ENCODE results near the gene NDUFAF2.
"Not testable (repeated sequence)": the region's sequence is repeated elsewhere in the genome, so short reads cannot be mapped to it uniquely, and the experiment has no call there.

Gene NDUFAF2

GRCh38 chr5:61052882-61053281 lies 107.9 kb downstream of the NDUFAF2 start:
- no peak for DNase-seq

DNA sequence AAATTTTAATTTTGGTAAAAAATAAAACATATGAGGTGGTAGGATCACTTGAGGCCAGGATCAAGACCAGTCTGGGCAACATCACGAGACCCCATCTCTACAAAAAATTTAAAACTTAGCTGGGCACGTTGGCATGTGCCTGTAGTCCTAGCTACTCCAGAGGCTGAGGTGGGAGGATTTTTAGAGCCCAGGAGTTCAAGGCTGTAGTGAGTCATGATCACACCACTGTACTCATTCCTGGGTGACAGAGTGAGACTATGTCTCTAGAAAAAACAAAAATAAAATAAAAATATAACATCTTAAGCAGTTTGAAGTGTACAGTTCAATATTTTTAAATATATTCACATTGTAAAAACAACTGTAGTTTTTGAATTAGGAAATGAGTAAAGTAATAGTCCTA lies 108.9 kb downstream of the NDUFAF2 start:
- no peak for DNase-seq

- DNase-seq: no peak
Observed at GRCh38 chr5:61055434-61056006, 110.5 kb downstream of the NDUFAF2 start.

- no peak for DNase-seq
Observed at GRCh38 chr5:61059499-61059898, 114.5 kb downstream of the NDUFAF2 start.

DNA sequence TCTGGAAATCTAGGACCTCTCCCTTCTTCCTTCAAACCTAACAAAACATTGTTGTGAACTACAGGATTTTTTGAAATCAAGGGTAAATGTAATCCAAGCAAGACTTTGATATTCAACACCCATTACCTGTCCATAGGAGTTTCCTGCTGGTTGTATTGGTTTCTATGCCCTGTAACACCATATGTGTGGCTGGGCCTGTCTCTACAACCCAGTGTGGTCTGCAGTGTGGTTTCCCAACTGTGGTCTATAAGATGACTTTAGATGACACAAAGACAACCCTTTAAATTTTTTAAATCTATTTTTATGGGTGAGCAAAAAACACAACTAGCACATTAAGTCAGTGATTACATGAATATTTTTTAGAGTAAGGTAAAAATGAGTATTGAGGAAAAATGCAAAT lies 124.1 kb downstream of the NDUFAF2 start:
- no peak for DNase-seq

GRCh38 chr5:61071526-61071925 lies 126.5 kb downstream of the NDUFAF2 start:
- no peak for DNase-seq

DNA sequence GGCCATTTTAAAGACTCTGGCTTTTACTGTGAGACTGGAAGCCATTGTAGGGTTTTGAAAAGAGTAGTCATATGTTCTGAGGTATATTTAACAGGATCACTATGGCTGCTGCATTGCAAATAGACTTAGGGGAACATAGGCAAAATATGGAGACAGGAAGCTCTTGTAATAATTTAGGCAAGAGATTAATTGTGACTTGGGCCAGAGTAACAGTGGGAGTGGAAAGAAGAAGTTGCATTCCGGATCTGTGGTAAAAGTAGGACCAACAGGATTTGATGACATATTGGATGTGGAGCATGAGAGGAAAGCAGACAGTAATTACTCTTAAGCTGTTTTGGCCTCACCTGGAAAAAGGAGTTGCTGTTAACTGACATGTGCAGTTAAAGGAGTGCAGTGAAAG lies 131.6 kb downstream of the NDUFAF2 start:
- DNase-seq: no peak

- no peak for DNase-seq
Observed at GRCh38 chr5:61081741-61082140, 136.7 kb downstream of the NDUFAF2 start.

DNA sequence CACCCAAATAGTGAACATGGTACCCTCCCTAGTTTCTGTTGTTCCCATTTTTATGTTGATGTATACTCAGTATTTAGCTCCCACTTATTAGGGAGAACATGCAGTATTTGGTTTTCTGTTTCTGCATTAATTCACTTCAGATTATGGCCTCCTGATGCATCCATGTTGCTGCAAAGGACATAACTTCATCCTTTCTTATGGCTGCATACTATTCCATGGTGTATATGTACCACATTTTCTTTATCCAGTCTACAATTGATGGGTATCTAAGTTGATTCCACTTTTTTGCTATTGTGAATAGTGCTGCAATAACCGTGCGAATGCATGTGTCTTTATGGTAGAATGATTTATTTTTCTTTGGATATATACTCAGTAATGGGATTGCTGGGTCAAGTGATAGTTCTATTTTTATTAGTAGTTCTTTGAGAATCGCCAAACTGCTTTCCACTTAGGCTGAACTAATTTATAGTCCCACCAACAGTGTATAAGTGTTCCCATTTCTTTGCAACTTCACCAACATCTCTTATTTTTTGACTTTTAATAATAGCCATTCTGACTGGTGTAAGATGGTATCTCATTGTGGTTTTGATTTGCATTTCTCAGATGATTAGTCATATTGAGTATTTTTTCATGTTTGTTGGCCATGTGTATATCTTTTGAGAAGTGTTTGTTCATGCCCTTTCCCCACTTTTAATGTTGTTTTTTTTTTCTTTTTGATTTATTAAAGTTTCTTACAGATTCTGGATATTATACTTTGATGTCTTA lies 137.7 kb downstream of the NDUFAF2 start:
- no peak for DNase-seq

DNA sequence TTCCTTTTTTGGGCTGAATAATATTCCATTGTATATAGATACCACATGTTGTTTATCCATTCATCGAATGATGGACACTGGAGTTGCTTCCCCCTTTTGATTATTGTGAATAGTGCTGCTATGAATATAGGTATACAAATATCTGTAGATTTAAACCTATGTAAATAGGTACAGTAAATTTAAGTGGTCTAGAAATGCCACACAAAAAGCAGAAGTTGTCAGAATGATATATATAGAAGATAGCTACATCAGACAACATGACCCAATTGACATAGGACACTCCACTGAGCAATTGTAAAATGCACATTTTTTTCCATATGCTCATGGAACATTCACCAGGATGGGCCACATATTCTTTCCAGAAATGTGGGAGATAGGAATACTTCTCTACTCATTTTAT lies 139.7 kb downstream of the NDUFAF2 start:
- DNase-seq: no peak

DNA sequence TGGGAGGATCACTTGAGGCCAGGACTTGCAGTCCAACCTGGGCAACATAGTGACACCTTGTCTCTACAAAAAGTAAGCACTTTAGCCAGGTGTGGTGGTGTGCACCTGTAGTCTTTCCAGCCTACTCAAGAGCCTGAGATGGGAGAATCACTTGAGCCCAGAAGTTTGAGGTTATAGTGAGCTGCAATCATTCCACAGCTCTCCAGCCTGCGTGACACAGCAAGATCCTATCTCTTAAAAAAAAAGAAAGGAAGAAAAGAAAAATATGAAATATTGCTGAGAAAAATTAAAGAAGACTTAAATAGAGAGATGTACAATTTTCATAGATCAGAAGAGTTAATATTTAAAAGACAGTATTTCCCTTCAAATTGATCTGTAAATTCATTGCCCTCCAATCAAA lies 140.9 kb downstream of the NDUFAF2 start:
- DNase-seq: no peak

DNA sequence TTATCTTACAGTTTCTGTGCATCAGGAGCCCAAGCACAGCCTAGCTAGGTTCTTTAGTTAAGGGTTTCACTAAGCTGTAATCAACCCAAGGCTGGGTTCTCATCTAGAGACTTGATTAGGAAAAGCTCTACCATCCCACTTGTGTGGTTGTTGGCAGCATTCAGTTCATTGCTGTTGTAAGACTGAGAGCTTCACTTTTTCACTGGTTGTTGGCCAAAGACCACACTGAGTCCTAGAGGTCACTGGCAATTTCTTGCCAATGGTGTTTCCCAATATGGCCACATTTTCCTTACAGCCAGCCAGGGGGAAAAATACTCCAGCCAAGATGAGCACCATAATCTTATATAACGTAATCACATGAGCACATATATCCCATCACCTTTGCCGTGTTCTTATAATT lies 142.9 kb downstream of the NDUFAF2 start:
- DNase-seq: no peak

DNA sequence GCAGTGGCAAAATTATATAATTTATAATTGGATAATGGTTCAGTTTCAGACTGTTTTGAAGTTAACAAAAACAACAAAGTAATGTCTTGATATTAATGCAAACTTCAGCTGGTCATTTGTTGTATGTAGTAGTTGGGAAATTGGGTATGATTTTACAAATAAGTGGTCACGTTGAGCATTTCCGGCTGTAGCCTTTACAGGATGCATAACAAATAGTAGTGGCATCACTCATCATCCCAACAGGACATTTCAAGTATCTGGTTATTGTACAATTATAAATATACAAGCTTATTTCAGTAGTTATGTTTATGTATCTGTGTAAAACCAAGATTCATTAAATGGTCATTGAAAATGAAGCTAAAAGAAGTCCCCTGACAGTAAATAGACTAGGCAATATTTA lies 144.3 kb downstream of the NDUFAF2 start:
- no peak for DNase-seq

DNA sequence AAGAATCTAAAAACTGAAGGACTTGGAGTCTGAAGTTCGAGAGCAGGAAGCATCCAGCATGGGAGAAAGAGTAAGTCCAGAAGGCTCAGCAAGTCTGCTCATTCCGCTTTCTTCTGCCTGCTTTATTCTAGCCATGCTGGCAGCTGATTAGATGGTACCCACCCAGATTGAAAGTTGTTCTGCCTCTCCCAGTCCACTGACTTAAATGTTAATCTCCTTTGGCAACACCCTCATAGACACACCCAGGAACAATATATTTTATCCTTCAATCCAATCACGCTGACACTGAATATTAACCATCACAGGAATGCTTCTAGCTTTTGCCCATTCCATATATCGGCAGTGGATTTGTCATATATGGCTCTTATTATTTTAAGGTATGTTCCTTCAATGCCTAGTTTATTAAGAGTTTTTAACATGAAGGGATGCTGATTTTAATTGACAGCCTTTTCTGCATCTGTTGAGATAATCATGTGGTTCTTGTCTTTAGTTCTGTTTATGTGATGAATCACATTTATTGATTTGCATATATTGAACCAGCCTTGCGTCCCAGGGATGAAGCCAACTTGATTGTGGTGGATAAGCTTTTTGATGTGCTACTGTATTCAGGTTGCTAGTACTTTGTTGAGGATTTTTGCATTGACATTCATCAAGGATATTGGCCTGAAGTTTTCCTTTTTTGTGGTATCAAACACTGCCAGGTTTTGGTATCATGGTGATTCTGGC lies 148.2 kb downstream of the NDUFAF2 start:
- DNase-seq: not testable (repeated sequence)

- DNase-seq: no peak
Observed at GRCh38 chr5:61097465-61097864, 152.5 kb downstream of the NDUFAF2 start.

DNA sequence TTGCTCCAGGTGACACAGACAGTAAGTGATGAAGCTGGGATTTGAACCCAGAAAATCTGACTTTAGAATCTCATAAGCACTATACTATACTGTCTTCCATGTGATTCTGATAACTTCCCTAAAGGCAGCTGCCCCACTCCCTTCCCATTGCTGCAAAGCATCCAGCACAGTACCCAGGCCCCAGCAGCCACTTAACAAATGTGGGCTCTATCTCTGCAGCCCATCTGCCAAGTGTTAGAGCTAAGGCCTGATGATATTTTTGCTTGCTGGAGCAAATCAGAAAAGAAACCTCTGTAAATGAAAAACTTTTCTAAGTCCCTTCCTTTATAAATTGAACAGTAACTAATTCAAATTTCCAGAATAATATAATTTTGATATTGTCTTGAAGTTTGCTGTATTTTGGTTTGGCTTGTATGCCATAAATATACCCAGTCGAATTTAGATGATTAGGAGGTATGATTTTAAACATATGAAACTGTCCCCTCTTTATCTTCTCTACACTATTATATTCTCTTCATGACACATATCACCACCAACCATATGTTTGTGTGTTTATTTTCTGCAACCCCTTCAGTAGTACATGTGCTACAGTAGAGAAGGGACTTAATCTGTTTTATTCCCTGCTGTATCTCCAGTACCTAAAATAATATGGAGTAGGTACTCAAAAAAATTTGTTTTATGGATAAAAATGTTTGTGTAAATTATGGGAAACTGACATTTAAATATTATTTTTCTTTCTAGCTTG lies 153.4 kb downstream of the NDUFAF2 start:
- no peak for DNase-seq

DNA sequence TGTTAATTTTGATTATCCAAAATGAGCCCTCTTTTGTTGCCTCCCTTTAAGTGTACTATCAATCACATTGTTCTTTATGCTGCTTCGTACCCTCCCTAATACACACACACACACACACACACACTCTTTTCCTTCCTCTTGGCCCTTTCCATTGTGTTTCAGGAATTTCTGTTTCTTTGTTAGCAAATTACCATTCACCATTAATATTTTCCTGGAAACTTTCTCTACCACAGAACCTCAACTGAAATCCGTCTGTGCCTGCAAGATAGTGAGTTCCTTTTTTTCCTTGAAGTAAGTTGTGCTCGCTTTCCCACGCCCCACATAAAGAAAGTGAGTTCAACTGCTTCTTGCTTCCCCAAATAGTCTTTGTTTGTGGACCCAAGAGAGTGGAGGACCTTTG lies 155.4 kb downstream of the NDUFAF2 start:
- DNase-seq: no peak

DNA sequence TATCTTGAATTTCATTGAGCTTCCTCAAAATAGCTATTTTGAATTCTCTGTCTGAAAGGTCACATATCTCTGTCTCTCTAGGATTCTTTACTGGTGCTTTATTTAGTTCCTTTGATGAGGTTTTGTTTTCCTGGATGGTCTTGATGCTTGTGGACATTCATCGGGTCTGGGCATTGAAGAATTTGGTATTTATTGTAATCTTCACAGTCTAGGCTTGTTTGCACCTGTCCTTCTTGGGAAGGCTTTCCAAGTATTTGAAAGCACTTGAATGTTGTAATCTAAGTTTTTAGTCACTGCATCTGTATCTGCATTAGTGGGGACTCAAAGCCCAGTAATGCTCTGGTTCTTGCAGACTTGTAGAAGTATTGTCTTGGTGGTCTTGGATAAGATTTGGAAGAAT lies 169.4 kb downstream of the NDUFAF2 start:
- DNase-seq: no peak

DNA sequence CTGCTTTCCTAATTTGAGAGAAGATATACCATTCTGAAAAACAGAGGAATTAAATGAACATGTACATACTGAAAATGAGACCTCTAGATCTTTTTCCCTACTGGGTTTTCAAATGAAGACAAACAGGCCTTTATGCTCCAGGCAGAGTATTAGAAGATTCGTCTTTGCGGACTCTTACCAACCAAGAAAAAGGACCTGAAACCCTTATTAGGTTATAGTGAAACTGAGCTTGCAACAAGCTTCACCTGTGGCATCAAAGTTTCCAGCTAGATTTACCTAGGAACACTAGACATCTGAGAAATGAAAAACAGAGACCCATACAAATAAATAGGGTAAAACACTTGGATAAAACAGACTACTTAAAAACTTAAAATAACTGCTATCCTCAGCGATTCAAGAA lies 171.0 kb downstream of the NDUFAF2 start:
- no peak for DNase-seq

DNA sequence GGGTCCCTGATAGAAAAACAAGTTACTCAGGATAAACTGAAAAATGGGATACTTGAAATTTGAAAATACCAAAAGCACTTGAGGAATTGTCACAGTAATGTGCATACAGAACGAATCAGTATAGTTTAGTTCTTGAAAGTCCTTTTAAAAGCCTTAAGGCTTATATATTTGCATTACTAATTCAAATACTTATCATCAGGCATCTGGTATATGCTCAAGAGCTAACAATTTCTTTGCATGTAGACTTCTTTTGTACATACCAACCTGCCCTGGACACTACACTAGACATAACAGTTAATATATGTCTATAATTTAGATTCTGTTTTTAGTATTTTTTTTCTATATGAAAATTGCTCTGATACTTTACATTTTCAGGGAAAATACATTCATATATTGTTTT lies 174.1 kb downstream of the NDUFAF2 start:
- no peak for DNase-seq

DNA sequence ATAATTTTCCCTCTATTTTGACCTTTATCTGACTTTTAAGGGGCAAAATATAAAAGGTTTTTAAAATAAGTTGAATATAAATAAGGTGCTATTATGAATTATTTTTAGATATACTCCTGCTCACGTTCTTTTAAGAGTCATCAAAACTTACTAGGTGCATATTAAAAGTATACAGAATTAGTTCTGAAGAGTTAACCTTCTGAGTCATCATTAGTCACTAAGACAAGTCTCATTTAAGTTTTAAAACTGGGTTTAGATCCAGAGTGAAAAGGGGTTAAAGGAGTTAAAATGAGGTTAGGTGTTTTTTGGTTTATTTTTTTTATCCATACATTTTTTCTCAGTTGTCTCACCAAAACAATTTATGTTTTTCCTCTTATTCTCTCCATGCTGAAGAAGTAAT lies 175.5 kb downstream of the NDUFAF2 start:
- no peak for DNase-seq

GRCh38 chr5:61123145-61123544 lies 178.1 kb downstream of the NDUFAF2 start:
- no peak for DNase-seq

- no peak for DNase-seq
Observed at GRCh38 chr5:61130289-61130688, 185.3 kb downstream of the NDUFAF2 start.

DNA sequence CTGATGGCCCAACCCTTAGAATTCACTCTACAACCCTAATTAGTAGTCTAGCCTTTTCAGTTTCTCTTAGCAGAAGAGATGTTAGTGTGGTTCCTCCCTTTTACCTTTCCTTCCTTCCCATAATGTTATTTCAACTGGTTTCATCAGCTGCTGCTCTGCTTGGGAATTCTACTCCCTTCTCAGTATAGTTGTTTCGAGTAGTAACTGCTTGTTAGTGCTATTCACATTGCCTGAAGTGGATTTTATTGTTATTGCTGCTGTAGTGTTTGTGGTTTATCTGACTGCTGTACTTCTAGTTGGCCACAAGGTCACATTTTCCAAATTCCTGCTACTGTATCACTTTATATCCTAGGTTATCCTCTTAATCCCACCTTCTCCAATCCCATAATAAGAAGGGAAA lies 187.6 kb downstream of the NDUFAF2 start:
- DNase-seq: no peak

Measured in activated effector memory CD4-positive, alpha-beta T cell treated with anti-CD3 and anti-CD28 coated beads, Interleukin-2, amount 50 U/mL, for 16 hours (primary cell).